Transverse colon (tissue), 3 donors: ENCODE measurements around the gene CALM3.

Experiments
- EP300 ChIP-seq: sonication (generic); formaldehyde crosslinking; IDR thresholded peaks from one replicate; pipeline ENCODE4 v1.6.1; 2017; ENCODE audit warnings: antibody characterized with exemption, low read depth
- TF ChIP-seq, protein P1 (sequence below), 5 experiments: fragments of 200-600 bp in 3 of 5; fragments of 450-650 bp in 2 of 5; sonication (generic) in 3 of 5; IDR thresholded peaks; 1 replicate in 2 of 5; 2 replicates in 3 of 5; pipeline ENCODE4 v1.5.1; 2016 to 2017; ENCODE audit warnings: antibody characterized with exemption in 5 of 5, inconsistent platforms in 3 of 5, mild to moderate bottlenecking in 2 of 5, moderate library complexity in 1 of 5

DNA sequence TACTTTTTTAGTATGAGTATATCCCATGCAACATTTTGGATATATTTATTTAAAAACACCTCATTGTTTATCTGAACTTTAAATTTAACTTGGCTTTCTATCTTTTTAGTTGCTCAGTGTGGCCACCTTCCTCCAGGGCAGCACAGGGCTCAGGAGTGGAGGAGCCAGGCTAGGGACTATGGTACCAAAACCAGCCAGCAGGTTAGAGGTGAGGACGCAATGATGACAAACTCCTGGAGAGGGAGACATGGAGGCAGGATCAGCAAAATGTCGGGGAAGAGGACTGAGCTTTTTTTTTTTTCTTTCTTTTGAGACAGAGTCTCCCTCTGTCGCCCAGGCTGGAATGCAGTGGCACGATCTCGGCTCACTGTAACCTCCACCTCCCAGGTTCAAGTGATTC is 29.6 kb upstream of the CALM3 start:
- TF ChIP-seq, protein P1, sequence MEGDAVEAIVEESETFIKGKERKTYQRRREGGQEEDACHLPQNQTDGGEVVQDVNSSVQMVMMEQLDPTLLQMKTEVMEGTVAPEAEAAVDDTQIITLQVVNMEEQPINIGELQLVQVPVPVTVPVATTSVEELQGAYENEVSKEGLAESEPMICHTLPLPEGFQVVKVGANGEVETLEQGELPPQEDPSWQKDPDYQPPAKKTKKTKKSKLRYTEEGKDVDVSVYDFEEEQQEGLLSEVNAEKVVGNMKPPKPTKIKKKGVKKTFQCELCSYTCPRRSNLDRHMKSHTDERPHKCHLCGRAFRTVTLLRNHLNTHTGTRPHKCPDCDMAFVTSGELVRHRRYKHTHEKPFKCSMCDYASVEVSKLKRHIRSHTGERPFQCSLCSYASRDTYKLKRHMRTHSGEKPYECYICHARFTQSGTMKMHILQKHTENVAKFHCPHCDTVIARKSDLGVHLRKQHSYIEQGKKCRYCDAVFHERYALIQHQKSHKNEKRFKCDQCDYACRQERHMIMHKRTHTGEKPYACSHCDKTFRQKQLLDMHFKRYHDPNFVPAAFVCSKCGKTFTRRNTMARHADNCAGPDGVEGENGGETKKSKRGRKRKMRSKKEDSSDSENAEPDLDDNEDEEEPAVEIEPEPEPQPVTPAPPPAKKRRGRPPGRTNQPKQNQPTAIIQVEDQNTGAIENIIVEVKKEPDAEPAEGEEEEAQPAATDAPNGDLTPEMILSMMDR (IDR thresholded peaks at IDR 0.05) = peak in 1 of 5 experiments; percentile 12
- TF ChIP-seq EP300 = no peak
